Brain pericyte (primary cell): ENCODE data around the gene VSIG10L.

Source experiments
- DNase-seq: peaks from one replicate; pipeline ENCODE4 v3.0.0-alpha.2; 2012; ENCODE audit warnings: low read depth, low spot score

VSIG10L gene

GRCh38 chr19:51341976-51342580, at the start of gene VSIG10L:
Gene VSIG10L, minus strand, starts transcription at chr19:51342139. Its CDS starts 15 bp downstream, at chr19:51342124.
- DNase-seq, result no peak

DNA sequence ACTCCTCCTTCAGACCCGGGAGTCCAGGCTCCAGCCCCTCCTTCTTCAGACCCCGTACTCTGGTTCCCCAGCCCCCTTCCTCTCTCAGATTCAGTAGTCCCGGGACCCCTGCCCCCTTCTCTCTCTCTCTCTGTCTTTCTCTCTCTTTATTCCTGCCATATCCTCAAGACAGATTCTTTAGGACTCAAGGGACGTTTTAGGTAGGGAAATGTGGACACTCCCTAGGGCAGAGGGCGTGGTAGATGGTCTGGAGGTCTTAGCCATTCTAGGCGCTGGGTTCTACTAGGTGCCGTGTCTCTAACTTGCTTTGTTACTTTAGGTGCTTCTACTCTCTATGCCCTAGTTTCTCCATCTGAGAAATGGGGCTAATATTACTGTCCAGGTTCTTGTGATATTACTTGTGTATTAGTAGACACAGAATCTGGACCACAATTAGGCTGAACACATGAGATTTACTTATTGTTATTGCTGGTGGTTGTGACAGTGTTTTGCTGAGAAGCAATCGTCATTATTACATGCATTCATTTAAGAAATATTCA, 49.2 kb upstream of the VSIG10L start:
- no peak for DNase-seq

DNA sequence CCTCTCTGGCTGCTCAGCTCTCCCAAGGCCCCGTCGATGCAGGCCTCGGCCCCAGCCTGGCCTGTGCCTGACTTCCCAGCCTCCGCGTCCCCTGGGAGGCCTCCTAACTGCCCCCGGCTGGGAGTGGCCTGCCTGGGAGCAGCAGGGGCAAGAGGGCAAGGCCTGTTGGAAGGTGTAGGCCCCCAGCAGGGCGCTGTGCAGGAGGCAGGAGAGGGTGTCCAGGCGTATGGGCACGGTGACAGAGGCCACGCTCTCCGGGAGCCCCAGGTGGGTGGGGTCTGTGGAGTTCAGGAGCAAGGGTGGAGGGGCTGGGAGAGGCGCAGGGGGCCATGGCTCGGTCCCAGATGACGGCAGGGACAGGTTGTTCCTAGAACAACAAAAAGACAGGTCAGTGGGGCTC, 47.2 kb upstream of the VSIG10L start:
- no peak for DNase-seq

GRCh38 chr19:51387924-51388389, 46.0 kb upstream of the VSIG10L start, which contains the start of gene LIM2:
Gene LIM2, minus strand, starts transcription at chr19:51387974. Its CDS starts 531 bp downstream, at chr19:51387443.
- no peak for DNase-seq

- DNase-seq, result no peak
These were observed 45.1 kb upstream of the VSIG10L start for GRCh38 chr19:51386882-51387520.

- no peak for DNase-seq
These were observed 40.1 kb upstream of the VSIG10L start for GRCh38 chr19:51382004-51382403.

- DNase-seq, result no peak
These were observed 38.4 kb upstream of the VSIG10L start for GRCh38 chr19:51380379-51380778.

DNA sequence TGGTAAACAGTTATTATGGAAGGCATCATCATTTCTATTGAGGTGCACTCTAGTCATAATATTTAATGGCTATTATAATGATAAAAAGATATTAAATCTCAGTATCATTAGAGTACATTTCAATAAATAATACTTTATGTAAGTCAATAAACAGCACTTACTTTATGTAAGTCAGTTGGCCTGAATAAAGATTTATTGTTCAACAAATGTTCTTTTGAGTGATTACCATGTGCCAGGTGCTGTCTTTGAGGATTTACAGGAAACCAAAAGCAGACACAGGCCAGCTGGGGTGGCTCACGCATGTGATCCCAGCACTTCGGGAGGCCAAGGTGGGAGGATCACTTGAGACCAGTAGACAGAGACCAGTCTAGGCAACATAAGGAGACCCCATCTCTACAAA, 35.5 kb upstream of the VSIG10L start:
- DNase-seq, result no peak

DNA sequence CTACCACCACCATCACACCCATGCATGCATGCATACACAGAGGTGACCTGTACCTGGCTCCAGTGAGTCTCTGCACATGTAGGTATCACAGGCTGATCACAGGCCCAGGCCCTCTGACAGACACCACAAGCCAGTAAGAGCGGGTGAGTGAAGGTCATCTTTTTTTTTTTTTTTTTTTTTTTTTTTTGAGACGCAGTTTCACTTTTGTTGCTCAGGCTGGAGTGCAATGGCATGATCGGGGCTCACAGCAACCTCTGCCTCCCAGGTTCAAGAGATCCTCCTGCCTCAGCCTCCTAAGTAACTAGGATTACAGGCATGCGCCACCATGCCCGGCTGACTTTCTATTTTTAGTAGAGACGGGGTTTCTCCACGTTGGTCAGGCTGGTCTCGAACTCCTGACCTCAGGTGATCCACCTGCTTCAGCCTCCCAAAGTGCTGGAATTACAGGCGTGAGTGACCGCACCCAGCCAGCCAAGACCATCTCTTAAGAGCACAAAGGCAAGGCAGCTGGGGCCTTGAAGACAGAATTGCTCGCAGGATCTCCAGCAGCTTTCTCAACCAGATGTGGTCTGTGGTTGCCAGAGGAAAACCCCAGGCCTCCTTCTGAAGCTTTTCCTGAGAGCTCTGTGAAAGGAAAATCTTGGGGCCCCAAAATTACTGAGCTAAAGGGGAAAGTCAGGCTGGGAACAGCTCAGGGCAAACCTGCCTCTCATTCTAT, 33.7 kb upstream of the VSIG10L start:
- no peak for DNase-seq

- DNase-seq, result no peak
These were observed 30.9 kb upstream of the VSIG10L start, which contains the start of gene NKG7 for GRCh38 chr19:51372649-51373504. Gene NKG7, minus strand, starts transcription at chr19:51372654. Its CDS starts 119 bp downstream, at chr19:51372535.

DNA sequence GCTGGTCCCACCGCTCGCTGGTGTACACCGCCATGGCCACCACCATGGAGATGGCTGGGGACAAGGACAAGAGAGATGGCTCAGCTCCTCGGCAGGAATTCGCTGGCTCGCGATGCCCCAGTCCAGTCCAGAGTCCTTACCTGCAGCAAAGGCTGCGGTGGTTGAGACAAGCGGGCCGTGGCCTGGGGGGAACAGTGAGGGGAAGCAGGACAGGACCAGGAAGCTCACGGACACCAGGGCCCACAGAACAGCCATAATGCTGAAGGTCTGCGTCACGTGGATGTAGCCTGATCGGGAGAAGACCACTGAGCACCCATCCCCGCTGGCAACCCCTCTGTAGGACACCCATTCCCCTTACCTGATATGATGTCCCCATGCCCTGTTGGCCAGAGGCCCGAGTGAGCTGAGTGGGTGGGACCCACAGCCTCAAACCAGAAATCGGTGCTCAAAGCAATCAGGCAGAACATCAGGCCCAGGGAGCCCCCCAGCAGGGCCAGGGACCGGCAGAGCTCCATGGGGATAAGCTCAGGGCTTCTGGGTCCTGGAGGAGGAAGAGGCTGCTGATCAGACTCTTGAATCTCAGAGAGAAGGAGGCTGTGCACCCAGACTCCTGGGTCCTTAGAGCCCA, 30.2 kb upstream of the VSIG10L start:
- no peak for DNase-seq

DNA sequence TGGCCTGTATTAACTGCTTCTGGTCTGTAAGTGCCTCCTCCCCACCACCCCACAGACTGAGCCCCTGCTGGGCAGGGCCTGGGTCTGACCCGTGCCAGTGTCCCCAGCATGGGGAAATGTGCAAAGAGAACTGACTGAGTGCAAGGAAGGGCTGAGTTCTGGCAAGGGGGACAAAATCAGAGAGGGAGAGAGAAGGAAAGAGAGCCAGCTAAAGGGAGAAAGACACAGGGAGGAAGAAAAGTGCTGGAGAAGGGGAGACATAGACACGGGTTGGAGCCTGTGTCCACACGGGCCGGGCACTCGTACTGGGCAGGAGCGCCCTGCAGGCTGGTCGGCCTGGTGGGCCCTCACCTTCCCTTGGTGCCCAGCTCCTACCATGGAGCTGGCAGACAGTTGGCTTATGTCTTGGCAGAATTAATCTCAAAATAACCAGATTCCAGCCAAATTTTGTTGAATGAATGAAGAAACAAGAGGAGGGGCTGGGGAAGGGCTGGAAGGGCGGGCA, 29.3 kb upstream of the VSIG10L start:
- no peak for DNase-seq

- DNase-seq, result no peak
These were observed 28.3 kb upstream of the VSIG10L start for GRCh38 chr19:51370230-51370629.

GRCh38 chr19:51368366-51369282, 26.7 kb upstream of the VSIG10L start, which contains the start of gene CLDND2:
Gene CLDND2, minus strand, starts transcription at chr19:51369003. Its CDS starts 426 bp downstream, at chr19:51368577.
- DNase-seq, result no peak

DNA sequence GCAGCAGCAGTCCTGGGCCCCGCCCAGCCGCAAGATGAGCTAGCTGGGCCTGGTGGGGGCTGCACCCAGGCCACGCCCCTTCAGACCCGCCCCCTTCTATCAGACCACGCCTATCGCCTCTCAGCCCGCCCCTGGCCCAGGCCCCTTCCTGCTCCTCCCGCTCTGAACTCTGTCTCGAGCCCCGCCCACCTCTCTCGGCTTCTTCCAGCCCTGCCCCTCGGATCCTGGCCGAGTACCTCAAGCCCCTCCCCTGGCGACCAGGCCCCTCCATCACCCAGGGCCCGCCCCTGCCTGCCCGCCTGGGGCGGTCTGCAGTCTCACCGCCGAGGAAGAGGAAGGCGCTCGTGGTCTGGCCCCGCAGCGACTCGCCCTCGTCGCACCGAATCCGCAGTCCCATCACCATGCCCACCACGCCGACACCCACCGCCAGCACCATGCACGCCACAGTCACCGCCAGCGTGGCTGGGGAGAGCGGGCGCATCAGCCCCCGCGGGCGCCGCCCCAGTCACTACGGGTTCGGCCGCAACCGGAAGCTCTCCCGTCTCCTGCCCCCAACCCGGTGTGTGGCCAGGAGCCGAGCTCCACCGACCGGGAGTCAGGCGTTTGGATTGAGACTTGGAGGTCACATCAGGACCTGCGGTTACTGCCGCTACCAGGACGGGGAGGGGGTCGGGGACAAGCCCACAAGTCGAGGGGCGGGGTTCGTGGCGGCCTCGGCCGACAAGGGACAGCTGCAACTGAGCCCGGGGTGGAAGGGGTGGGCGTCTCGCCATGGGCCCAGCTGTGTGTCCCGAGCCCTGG, 25.8 kb upstream of the VSIG10L start:
- peak; percentile 96 for DNase-seq

GRCh38 chr19:51367255-51367564, 25.3 kb upstream of the VSIG10L start:
- no peak for DNase-seq

DNA sequence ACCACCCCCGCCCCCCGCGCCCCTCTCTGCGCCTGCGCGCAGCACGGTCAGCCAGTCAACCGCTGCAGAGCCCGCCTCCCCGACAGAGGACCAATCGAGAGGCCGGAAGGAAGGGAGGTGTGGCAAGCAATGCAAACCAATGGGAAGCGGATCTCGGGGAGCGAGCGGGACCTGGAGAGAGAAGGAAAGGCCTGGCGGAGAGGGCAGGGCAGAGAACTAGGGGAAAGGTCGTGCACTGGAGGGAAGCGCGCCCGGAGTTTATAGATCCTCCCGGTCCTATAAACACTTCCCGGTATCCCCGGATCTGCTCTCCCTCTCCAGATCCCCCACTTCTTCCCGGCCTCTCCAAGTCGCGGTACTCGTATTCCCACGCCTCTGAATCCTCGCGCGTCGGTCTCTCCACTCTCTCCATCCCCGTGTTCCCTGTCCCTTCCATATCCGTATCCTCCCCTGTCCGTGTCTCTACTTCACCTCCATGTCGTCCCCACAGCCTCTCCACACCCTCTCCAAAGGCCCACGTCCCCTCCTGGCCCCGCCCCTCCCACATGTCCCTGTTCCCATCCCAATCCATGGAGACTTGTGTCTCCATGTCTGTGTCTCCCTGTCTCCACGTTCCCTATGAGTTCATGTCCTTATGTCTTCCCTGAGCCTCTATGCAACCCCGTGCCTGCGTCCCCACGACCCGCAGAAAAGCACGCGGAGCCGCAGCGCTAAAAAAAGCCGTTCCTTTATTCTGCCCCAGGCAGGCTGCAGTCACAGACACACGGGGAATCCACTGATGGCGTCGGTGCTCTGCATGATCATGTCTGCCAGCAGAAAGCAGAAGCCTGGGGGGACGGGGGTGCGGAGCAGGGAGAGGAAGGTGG, 24.7 kb upstream of the VSIG10L start:
- DNase-seq, result peak; percentile 88

GRCh38 chr19:51365965-51366388, 24.0 kb upstream of the VSIG10L start, which contains the start of gene ETFB:
Gene ETFB, minus strand, starts transcription at chr19:51366388. Its CDS starts 62 bp downstream, at chr19:51366326.
- no peak for DNase-seq
